Measurements from ENCODE around the gene ATP8A2. TPM values are rescaled to one million over a fixed set of nuclear protein-coding genes. Genes with fewer than 3 reads are reported as not detected.

Gene ATP8A2
- total and polyA plus RNA-seq, 2 of the 4 experiments (the other 2 are of a cell fraction) = 0.02 to 0.18 TPM

DNA sequence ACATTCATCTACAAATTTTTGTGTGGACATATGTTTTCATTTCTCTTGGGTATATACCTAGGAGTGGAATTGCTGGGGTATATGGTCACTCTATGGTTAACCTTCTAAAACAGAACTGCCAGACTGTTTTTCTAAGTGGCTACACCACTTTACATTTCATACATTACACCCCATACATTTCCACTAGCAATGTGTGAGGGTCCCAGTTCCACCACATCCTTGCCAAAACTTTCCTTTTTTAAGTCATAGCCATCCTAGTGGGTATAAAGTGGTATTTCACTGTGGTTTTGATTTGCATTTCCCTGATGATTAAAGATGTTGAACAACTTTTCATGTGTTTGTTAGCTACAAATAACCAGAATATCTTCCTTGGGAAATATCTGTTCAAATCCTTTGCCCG, 344.0 kb downstream of the ATP8A2 start:
- Histone ChIP-seq H3K27me3 (ENCODE audit: control insufficient read depth, insufficient read depth, low read length) (no peaks in the 10 kb centered on the region), H3K23ac (ENCODE audit: low read depth, low read length) (no peak overlapping the region), H3K79me1 (ENCODE audit: low read depth in 1 of 2, low read length in 2 of 2) (no peaks in the 10 kb centered on the region), H3K9ac (ENCODE audit: low read depth, low read length) (no peak overlapping the region), H3K36me3 (ENCODE audit: control insufficient read depth, insufficient read depth, low read length) (no peaks in the 10 kb centered on the region), H2AK9ac (replicated peaks; ENCODE audit: low read depth, low read length, poor library complexity) (no peak overlapping the region), H4K91ac (ENCODE audit: insufficient read depth, low read depth, low read length) (no peak overlapping the region), H2AFZ (replicated peaks; ENCODE audit: low read length, poor library complexity) (no peak overlapping the region), H3K27ac (ENCODE audit: insufficient read depth, low read length) (no peak overlapping the region), H3K4me1 (ENCODE audit: control insufficient read depth, insufficient read depth, low read length) (no peaks in the 10 kb centered on the region), H2BK20ac (ENCODE audit: low read depth, low read length) (no peak overlapping the region), H4K8ac (ENCODE audit: low read depth in 2 of 2, low read length in 2 of 2) (no peak overlapping the region), H3K14ac (replicated peaks; ENCODE audit: low read depth, low read length) (no peak overlapping the region), H2BK5ac (ENCODE audit: low read depth, low read length, poor library complexity, severe bottlenecking) (no peak overlapping the region), H3K18ac (ENCODE audit: low read depth, low read length) (no peak overlapping the region), H3K9me1 (ENCODE audit: insufficient read depth, low read length) (no peaks in the 10 kb centered on the region), H2BK15ac (ENCODE audit: low read depth, low read length) (no peak overlapping the region), H3K4ac (ENCODE audit: low read depth, low read length) (no peak overlapping the region), H3K4me3 (ENCODE audit: insufficient read depth, low read depth, low read length) (no peak overlapping the region), H3K9me3 (ENCODE audit: control insufficient read depth, insufficient read depth, low read length) (no peaks in the 10 kb centered on the region), H2AK5ac (ENCODE audit: low read depth, low read length) (no peak overlapping the region), H2BK120ac (ENCODE audit: low read depth, low read length) (no peak overlapping the region), H3K56ac (ENCODE audit: extremely low read depth, insufficient read depth, low read length) (no peak overlapping the region), H3K4me2 (ENCODE audit: low read depth, low read length) (no peak overlapping the region), H4K5ac (ENCODE audit: low read depth, low read length) (no peak overlapping the region), H4K20me1 (ENCODE audit: insufficient read depth, low read length) (no peaks in the 10 kb centered on the region)
- no CpG with 5 or more reads among the region's 1 CpG for whole genome bisulfite sequencing, 2 experiments (ENCODE audit: extremely low coverage in 2 of 2, insufficient read length in 1 of 2)
- TF ChIP-seq CHD1 (IDR thresholded peaks at IDR 0.05; ENCODE audit: low read depth, low read length) (no peak), MAFK (IDR thresholded peaks at IDR 0.05; ENCODE audit: low read depth, low read length) (no peak), ELK1 (IDR thresholded peaks at IDR 0.05; ENCODE audit: borderline replicate concordance, low read depth, low read length) (no peak), FOS (IDR thresholded peaks at IDR 0.05; ENCODE audit: low read depth, low read length) (no peak), MAZ (IDR thresholded peaks at IDR 0.05; ENCODE audit: borderline replicate concordance, low read depth, low read length) (no peak), RFX5 (IDR thresholded peaks at IDR 0.05; ENCODE audit: low read depth, low read length) (no peak), BHLHE40 (IDR thresholded peaks at IDR 0.05; ENCODE audit: low read depth, low read length) (no peak), NFE2L2 (IDR thresholded peaks at IDR 0.05; ENCODE audit: low read depth, low read length) (no peak), MXI1 (IDR thresholded peaks at IDR 0.05; ENCODE audit: borderline replicate concordance, low read depth, low read length) (no peak)
- TF ChIP-seq, protein P1, sequence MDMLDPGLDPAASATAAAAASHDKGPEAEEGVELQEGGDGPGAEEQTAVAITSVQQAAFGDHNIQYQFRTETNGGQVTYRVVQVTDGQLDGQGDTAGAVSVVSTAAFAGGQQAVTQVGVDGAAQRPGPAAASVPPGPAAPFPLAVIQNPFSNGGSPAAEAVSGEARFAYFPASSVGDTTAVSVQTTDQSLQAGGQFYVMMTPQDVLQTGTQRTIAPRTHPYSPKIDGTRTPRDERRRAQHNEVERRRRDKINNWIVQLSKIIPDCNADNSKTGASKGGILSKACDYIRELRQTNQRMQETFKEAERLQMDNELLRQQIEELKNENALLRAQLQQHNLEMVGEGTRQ (IDR thresholded peaks at IDR 0.05; ENCODE audit: low read depth, low read length) = no peak
- DNase-seq (no peak), ATAC-seq (ENCODE audit: low read depth) (no peak)
- intact Hi-C loops (cut with micrococcal nuclease) (no loop called here), in situ Hi-C loops (cut with MboI; ENCODE audit: low sequenced_read_pairs) (no loop called here), dilution Hi-C loops (cut with HindIII; ENCODE audit: low sequenced_read_pairs, unreplicated experiment) (no loop called here)
- ChIA-PET CTCF (interaction anchor here (0.8 kb wide), 1 partner anchor 91 kb away, joined by 3 read pairs; no protein-coding TSS in a partner anchor), POLR2A (ENCODE audit: unreplicated experiment) (no interaction called here)
- no TSS peak for BruUV-seq (replicated peaks)
